Measurements from ENCODE around the gene ZNF407. TPM values are rescaled to one million over a fixed set of nuclear protein-coding genes. Genes with fewer than 3 reads are reported as not detected.

The ZNF407 gene
- total and polyA plus RNA-seq, 2 experiments from 2014 or later: 2.1 to 10.4 TPM

- Histone ChIP-seq H3K4me3 (no peak overlapping the region), H3K4me2 (no peak overlapping the region), H3K27ac (ENCODE audit: low read depth) (no peak overlapping the region), H3K79me2 (replicated peaks; ENCODE audit: insufficient read depth) (no peaks in the 10 kb centered on the region), H2AFZ (peak overlapping the region; percentile 52; the same call in 1 of the 2 replicates), H3K36me3 (ENCODE audit: insufficient read depth) (no peaks in the 10 kb centered on the region), H3K9me2 (ENCODE audit: insufficient read depth) (0 out of 2 replicates have a peak, but pooled peaks cover 3% of the 10 kb centered on the region), H4K20me1 (replicated peaks; ENCODE audit: insufficient read depth) (no peaks in the 10 kb centered on the region), H3K27me3 (ENCODE audit: insufficient read depth) (no peaks in the 10 kb centered on the region), H3K4me1 (ENCODE audit: insufficient read depth) (peaks cover 5% of the 10 kb centered on the region; the same call in 1 of the 2 replicates), H3F3A (replicated peaks; ENCODE audit: low read depth) (no peaks in the 10 kb centered on the region)
- TF ChIP-seq POLR2AphosphoS5 (IDR thresholded peaks at IDR 0.05; ENCODE audit: low read depth): no peak
- TF ChIP-seq ZNF114 (CRISPR knock-in tag; IDR thresholded peaks at IDR 0.05): no peak
- TF ChIP-seq EZH2phosphoT487 (IDR thresholded peaks at IDR 0.05; ENCODE audit: unreplicated experiment): no peak
- no peak for TF ChIP-seq EZH2 (IDR thresholded peaks at IDR 0.05; ENCODE audit: low read depth, unreplicated experiment)
- TF ChIP-seq REST (IDR thresholded peaks at IDR 0.05; ENCODE audit: unreplicated experiment): no peak
- TF ChIP-seq JUNB (IDR thresholded peaks at IDR 0.05; ENCODE audit: unreplicated experiment): no peak
- TF ChIP-seq NANOG (IDR thresholded peaks at IDR 0.05; ENCODE audit: borderline replicate concordance): no peak
- TF ChIP-seq, protein P1, sequence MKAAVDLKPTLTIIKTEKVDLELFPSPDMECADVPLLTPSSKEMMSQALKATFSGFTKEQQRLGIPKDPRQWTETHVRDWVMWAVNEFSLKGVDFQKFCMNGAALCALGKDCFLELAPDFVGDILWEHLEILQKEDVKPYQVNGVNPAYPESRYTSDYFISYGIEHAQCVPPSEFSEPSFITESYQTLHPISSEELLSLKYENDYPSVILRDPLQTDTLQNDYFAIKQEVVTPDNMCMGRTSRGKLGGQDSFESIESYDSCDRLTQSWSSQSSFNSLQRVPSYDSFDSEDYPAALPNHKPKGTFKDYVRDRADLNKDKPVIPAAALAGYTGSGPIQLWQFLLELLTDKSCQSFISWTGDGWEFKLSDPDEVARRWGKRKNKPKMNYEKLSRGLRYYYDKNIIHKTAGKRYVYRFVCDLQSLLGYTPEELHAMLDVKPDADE (IDR thresholded peaks at IDR 0.05): no peak
- TF ChIP-seq CREB1 (CRISPR knock-in tag; IDR thresholded peaks at IDR 0.05; ENCODE audit: low read depth): no peak
- no peak for TF ChIP-seq ZNF331 (CRISPR knock-in tag; IDR thresholded peaks at IDR 0.05; ENCODE audit: low read depth)
- TF ChIP-seq ZNF462 (CRISPR knock-in tag; IDR thresholded peaks at IDR 0.05): no peak
- no peak for TF ChIP-seq STAT1 (IDR thresholded peaks at IDR 0.05; ENCODE audit: unreplicated experiment)
- no peak for TF ChIP-seq CTCF (conservative IDR thresholded peaks at IDR 0.05; ENCODE audit: low read depth in 2 of 2)
- DNase-seq (ENCODE audit: low spot score): peak; percentile 25
- H3K9me3 Mint-ChIP-seq: no peaks in the 10 kb centered on the region
- peaks cover 3% of the 10 kb centered on the region for H3K27me3 Mint-ChIP-seq (ENCODE audit: insufficient read depth, low read depth, poor library complexity)
- ATAC-seq: peak; percentile 81
- H3K27ac Mint-ChIP-seq: no peak overlapping the region; the same call in 1 of the 2 replicates
- peaks cover 27% of the 10 kb centered on the region for H3K4me1 Mint-ChIP-seq
- no peaks in the 10 kb centered on the region for H3K36me3 Mint-ChIP-seq (ENCODE audit: low read depth)
- no peak overlapping the region for H3K4me3 Mint-ChIP-seq
These were observed 238.8 kb downstream of the ZNF407 start for GRCh38 chr18:74836296-74837139.
